Stimulated activated naive CD8-positive, alpha-beta T cell treated with anti-CD3 and anti-CD28 coated beads, Interleukin-15, Interleukin-2, amounts not matched to agents 100 ng/mL and 50 ng/mL, for 24 hours (primary cell): ENCODE data around the gene FUOM.
A peak's percentile ranks its signal among the peaks of the same experiment; 100 is the strongest.
"Not testable (repeated sequence)": the region's sequence is repeated elsewhere in the genome, so short reads cannot be mapped to it uniquely, and the experiment has no call there.

Source experiments
- H3K27ac Mint-ChIP-seq: one replicate; pipeline ENCODE4 v1.8.0; 2021; ENCODE audit warnings: mild to moderate bottlenecking, mixed read lengths
- H3K27me3 Mint-ChIP-seq: one replicate; pipeline ENCODE4 v1.8.0; 2021; ENCODE audit warnings: mixed read lengths
- H3K36me3 Mint-ChIP-seq: one replicate; pipeline ENCODE4 v1.8.0; 2021; ENCODE audit warnings: low read depth, mixed read lengths
- H3K4me1 Mint-ChIP-seq: one replicate; pipeline ENCODE4 v1.8.0; 2021; ENCODE audit warnings: low read depth, mixed read lengths
- H3K4me3 Mint-ChIP-seq: one replicate; pipeline ENCODE4 v1.8.0; 2021; ENCODE audit warnings: mild to moderate bottlenecking, mixed read lengths
- H3K9me3 Mint-ChIP-seq: one replicate; pipeline ENCODE4 v1.8.0; 2021; ENCODE audit warnings: mixed read lengths

FUOM gene

GRCh38 chr10:133393401-133394063, 35.7 kb upstream of the FUOM start:
- H3K36me3 Mint-ChIP-seq, result peaks cover 33% of the 10 kb centered on the region
- no peaks in the 10 kb centered on the region for H3K27me3 Mint-ChIP-seq
- H3K4me3 Mint-ChIP-seq, result peak overlapping the region; percentile 96
- H3K27ac Mint-ChIP-seq, result peak overlapping the region; percentile 55
- H3K9me3 Mint-ChIP-seq, result no peaks in the 10 kb centered on the region
- peaks cover 69% of the 10 kb centered on the region for H3K4me1 Mint-ChIP-seq

- Mint-ChIP-seq H3K9me3 (no peaks in the 10 kb centered on the region), H3K27me3 (no peaks in the 10 kb centered on the region), H3K4me3 (peak overlapping the region; percentile 54), H3K36me3 (peaks cover 18% of the 10 kb centered on the region), H3K27ac (peak overlapping the region; percentile 87), H3K4me1 (peaks cover 74% of the 10 kb centered on the region)
Observed at GRCh38 chr10:133391761-133392518, 34.1 kb upstream of the FUOM start.

DNA sequence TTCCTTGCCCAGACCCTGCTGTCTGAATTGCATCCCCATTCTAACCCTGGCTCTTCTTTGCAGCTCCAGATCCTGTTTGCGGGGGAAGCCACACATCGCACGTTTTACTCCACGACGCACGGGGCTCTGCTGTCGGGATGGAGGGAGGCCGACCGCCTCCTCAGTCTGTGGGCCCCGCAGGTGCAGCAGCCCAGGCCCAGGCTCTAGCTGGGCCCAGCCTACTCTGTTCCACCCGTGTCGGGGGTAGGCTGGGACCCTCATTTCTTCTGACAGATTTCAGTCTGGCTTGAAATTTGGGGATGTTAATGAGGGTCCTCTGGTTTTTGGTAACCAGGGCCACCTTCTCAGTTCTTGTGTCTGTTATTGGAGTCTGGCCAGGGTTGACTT, 33.4 kb upstream of the FUOM start:
- Mint-ChIP-seq H3K9me3 (no peaks in the 10 kb centered on the region), H3K4me1 (peaks cover 72% of the 10 kb centered on the region), H3K27ac (peak overlapping the region; percentile 87), H3K27me3 (no peaks in the 10 kb centered on the region), H3K36me3 (peaks cover 11% of the 10 kb centered on the region), H3K4me3 (peak overlapping the region; percentile 54)

DNA sequence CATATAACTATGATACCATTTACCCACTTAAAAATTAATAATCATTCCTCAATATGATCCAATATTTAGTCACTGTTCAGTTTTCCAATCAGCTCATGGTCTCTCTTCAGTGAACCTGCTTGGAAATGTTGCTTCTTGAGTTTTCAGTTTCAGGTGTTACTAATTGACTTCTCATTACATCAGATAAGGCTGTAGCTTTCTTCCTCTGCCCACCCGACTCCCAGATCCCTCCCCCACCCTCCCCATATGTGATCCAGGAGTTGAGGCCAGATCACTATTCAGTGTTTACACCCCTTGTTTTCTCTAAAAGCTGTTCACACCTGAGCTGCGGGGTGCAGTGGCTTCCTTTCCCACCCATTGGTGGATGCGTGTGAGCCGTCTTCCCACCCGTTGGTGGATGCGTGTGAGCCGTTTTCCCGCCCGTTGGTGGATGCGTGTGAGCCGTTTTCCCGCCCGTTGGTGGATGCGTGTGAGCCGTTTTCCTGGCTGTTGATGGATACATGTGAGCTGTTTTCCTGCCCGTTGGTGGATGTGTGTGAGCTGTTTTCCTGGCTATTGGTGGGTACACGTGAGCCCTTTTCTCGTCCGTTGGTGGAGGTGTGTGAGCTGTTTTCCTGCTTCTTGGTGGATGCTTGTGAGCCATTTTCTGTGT, 32.9 kb upstream of the FUOM start:
- Mint-ChIP-seq H3K27ac (peak overlapping the region; percentile 87), H3K9me3 (no peaks in the 10 kb centered on the region), H3K4me1 (peaks cover 69% of the 10 kb centered on the region), H3K27me3 (no peaks in the 10 kb centered on the region), H3K4me3 (peak overlapping the region; percentile 79), H3K36me3 (peaks cover 9% of the 10 kb centered on the region)

DNA sequence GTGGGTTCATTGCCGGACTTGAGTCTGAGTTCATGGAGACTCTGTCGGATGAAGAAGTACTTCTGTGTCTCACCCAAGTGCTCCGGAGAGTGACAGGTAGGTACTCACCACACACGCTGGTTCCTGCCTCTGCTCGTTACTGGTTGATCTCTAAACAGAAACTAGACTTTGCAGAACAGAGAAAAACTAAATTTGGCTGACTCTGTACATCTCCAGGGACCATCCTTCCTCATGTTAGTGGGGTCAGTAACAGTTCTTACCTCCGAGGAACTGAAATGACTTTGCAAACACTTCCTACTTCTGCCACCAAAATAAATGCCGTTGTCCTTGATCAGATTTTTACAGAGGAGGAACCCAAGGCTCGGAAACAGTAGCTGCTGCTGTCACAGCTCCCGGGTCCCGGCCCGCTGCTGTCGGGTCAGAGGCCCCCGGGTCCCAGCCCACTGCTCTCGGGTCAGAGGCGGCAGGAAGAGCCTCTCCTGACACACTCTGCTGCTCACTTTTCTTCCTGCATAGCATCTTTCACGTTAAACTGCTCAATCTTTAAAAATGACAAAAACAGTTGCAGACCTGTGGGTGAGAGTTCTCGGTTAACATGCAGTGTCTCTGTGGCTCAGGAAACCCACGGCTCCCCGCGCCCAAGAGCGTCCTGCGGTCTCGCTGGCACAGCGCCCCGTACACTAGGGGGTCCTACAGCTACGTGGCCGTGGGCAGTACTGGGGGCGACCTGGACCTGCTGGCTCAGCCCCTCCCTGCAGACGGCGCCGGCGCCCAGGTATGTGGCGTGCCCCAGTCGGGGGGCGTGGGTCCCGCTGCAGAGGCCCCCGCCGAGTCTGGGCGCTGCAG, 31.4 kb upstream of the FUOM start:
- Mint-ChIP-seq H3K27ac (peak overlapping the region; percentile 87), H3K4me1 (peaks cover 56% of the 10 kb centered on the region), H3K9me3 (no peaks in the 10 kb centered on the region), H3K27me3 (no peaks in the 10 kb centered on the region), H3K4me3 (peak overlapping the region; percentile 79), H3K36me3 (no peaks in the 10 kb centered on the region)

- Mint-ChIP-seq H3K36me3 (no peaks in the 10 kb centered on the region), H3K27me3 (no peaks in the 10 kb centered on the region), H3K4me1 (peaks cover 53% of the 10 kb centered on the region), H3K4me3 (peak overlapping the region; percentile 79), H3K27ac (peak overlapping the region; percentile 87), H3K9me3 (no peaks in the 10 kb centered on the region)
Observed at GRCh38 chr10:133388236-133388972, 30.6 kb upstream of the FUOM start.

DNA sequence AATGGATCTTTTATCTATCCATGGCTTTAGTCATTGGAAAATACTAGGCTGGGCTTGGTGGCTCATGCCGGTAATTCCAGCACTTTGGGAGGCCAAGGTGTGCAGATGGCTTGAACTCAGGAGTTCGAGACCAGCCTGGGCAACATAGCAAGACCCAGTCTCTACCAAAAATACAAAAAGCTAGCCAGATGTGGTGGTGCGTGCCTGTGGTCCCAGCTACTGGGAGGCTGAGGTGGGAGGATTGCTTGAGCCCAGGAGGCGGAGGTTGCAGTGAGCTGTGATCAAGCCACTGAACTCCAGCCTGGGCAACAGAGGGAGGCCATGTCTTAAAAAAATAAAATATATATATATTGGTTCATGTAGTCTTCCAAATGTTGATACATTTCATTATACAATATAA, 29.1 kb upstream of the FUOM start:
- H3K27me3 Mint-ChIP-seq, H3K9me3 Mint-ChIP-seq, H3K27ac Mint-ChIP-seq, H3K36me3 Mint-ChIP-seq, H3K4me3 Mint-ChIP-seq: not testable (repeated sequence)
- H3K4me1 Mint-ChIP-seq, result peaks cover 44% of the 10 kb centered on the region

GRCh38 chr10:133385214-133385613, 27.4 kb upstream of the FUOM start:
- Mint-ChIP-seq H3K4me3 (no peak overlapping the region), H3K27me3 (no peaks in the 10 kb centered on the region), H3K9me3 (no peaks in the 10 kb centered on the region), H3K36me3 (no peaks in the 10 kb centered on the region), H3K4me1 (peaks cover 28% of the 10 kb centered on the region), H3K27ac (no peak overlapping the region)

DNA sequence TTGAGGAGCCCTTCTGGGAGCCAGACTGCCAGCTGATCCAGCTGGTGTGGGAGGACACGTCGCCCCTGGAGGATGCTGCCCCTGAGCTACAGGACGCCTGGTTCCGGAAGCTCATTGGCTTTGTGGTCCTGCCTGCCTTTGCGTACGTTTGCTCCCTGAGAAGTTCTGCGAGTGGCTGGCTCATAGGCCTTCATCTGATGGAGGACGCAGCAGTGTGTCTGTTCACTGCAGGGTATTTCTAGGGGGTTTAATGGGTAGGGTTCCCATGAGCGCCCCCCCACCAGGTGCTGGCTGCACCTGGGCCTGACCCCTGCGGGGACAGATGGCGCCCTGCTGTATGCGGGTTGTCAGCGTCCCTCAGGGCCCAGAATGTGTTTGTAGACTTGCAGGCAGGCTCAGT, 26.3 kb upstream of the FUOM start:
- Mint-ChIP-seq H3K36me3 (no peaks in the 10 kb centered on the region), H3K9me3 (no peaks in the 10 kb centered on the region), H3K4me3 (no peak overlapping the region), H3K27ac (no peak overlapping the region), H3K27me3 (no peaks in the 10 kb centered on the region), H3K4me1 (peaks cover 18% of the 10 kb centered on the region)

GRCh38 chr10:133383551-133383950, 25.7 kb upstream of the FUOM start:
- H3K9me3 Mint-ChIP-seq, result no peaks in the 10 kb centered on the region
- H3K27me3 Mint-ChIP-seq, result no peaks in the 10 kb centered on the region
- no peak overlapping the region for H3K4me3 Mint-ChIP-seq
- no peaks in the 10 kb centered on the region for H3K36me3 Mint-ChIP-seq
- H3K27ac Mint-ChIP-seq, result no peak overlapping the region
- H3K4me1 Mint-ChIP-seq, result peaks cover 12% of the 10 kb centered on the region

- H3K4me3 Mint-ChIP-seq, result no peak overlapping the region
Observed at GRCh38 chr10:133381036-133381435, 23.2 kb upstream of the FUOM start.

GRCh38 chr10:133379801-133380666, 22.2 kb upstream of the FUOM start:
- H3K36me3 Mint-ChIP-seq, result no peaks in the 10 kb centered on the region
- no peak overlapping the region for H3K27ac Mint-ChIP-seq

More at GRCh38 chr10:133381036-133381435, 23.2 kb upstream of the FUOM start:
- Mint-ChIP-seq H3K27ac (no peak overlapping the region), H3K27me3 (no peaks in the 10 kb centered on the region), H3K4me1 (peaks cover 7% of the 10 kb centered on the region), H3K36me3 (no peaks in the 10 kb centered on the region), H3K9me3 (no peaks in the 10 kb centered on the region)

DNA sequence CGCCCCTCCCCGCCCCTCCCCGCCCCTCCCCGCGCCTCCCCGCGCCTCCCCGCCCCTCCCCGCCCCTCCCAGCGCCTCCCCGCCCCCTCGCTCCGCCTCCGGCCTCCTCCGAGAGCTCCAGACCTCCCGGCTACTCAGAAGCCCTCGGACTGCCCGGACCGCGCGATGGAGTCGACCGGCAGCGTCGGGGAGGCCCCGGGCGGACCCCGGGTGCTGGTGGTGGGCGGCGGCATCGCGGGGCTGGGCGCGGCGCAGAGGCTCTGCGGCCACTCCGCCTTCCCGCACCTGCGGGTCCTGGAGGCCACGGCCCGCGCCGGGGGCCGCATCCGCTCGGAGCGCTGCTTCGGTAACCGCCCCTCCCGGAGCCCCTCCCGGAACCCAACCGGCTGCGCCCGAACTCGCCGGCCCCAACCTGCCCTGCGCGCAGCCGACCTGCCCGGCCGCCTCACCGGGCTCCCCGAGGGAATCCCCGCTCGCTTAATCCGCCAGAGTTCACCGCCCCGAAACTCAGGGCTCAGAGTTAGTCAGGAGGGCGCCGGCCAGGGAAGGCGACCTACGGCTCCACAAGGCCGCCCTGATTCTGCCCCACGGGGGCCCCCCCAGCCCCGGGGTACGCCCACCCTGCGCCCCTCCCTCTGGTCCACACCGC, 21.5 kb upstream of the FUOM start, which contains the start of gene PAOX:
Gene PAOX, plus strand, starts transcription at position 111 of the 649 bp plus-strand sequence. Its CDS starts 55 bp downstream, at position 166.
- Mint-ChIP-seq H3K4me1 (peaks cover 7% of the 10 kb centered on the region), H3K36me3 (no peaks in the 10 kb centered on the region), H3K27ac (peak within 1 kb of the TSS; percentile 11), H3K27me3 (no peaks in the 10 kb centered on the region), H3K4me3 (peak within 1 kb of the TSS; percentile 76), H3K9me3 (no peaks in the 10 kb centered on the region)

More at GRCh38 chr10:133379801-133380666, 22.2 kb upstream of the FUOM start:
- H3K9me3 Mint-ChIP-seq, result no peaks in the 10 kb centered on the region
- peak overlapping the region; percentile 56 for H3K4me3 Mint-ChIP-seq
- no peaks in the 10 kb centered on the region for H3K27me3 Mint-ChIP-seq
- peaks cover 7% of the 10 kb centered on the region for H3K4me1 Mint-ChIP-seq
